ENCODE measurements around the gene MROH2B.

Gene MROH2B

GRCh38 chr5:41012318-41012717 is 58.8 kb downstream of the MROH2B start:
- Histone ChIP-seq H3K4me1 (ENCODE audit: low read length) (no peaks in the 10 kb centered on the region), H3K9ac (ENCODE audit: low read length) (no peak overlapping the region), H3K9me3 (replicated peaks; ENCODE audit: insufficient read depth, low read length) (no peaks in the 10 kb centered on the region), H3K27me3 (replicated peaks; ENCODE audit: insufficient read depth, low read length) (no peaks in the 10 kb centered on the region), H3K4me2 (ENCODE audit: low read depth, low read length) (no peak overlapping the region), H3K9me2 (replicated peaks; ENCODE audit: insufficient read depth, low read length) (no peaks in the 10 kb centered on the region), H3K36me3 (replicated peaks; ENCODE audit: insufficient read depth, low read length) (no peaks in the 10 kb centered on the region), H3K4me3 (ENCODE audit: low read length) (no peak overlapping the region), H4K20me1 (ENCODE audit: insufficient read depth, low read length) (no peaks in the 10 kb centered on the region), H3K79me2 (ENCODE audit: low read length) (no peaks in the 10 kb centered on the region), H3F3A (ENCODE audit: insufficient read depth, low read length) (no peaks in the 10 kb centered on the region), H3K27ac (ENCODE audit: low read length) (no peak overlapping the region), H2AFZ (ENCODE audit: low read length) (no peak overlapping the region)
- no peak for DNase-seq
- TF ChIP-seq EZH2phosphoT487 (IDR thresholded peaks at IDR 0.05; ENCODE audit: low read length) = no peak
- TF ChIP-seq EZH2 (optimal IDR thresholded peaks at IDR 0.05; ENCODE audit: low read depth, low read length) = no peak
- TF ChIP-seq CTCF (IDR thresholded peaks at IDR 0.05; ENCODE audit: low read length) = no peak

GRCh38 chr5:41010572-41010971 is 60.6 kb downstream of the MROH2B start:
- Histone ChIP-seq H4K20me1 (ENCODE audit: insufficient read depth, low read length) (no peaks in the 10 kb centered on the region), H3K9ac (ENCODE audit: low read length) (no peak overlapping the region), H3K27ac (ENCODE audit: low read length) (no peak overlapping the region), H3K4me2 (ENCODE audit: low read depth, low read length) (no peak overlapping the region), H3K4me3 (ENCODE audit: low read length) (no peak overlapping the region), H3K36me3 (replicated peaks; ENCODE audit: insufficient read depth, low read length) (no peaks in the 10 kb centered on the region), H2AFZ (ENCODE audit: low read length) (no peak overlapping the region), H3F3A (ENCODE audit: insufficient read depth, low read length) (no peaks in the 10 kb centered on the region), H3K9me2 (replicated peaks; ENCODE audit: insufficient read depth, low read length) (no peaks in the 10 kb centered on the region), H3K27me3 (replicated peaks; ENCODE audit: insufficient read depth, low read length) (no peaks in the 10 kb centered on the region), H3K4me1 (ENCODE audit: low read length) (no peaks in the 10 kb centered on the region), H3K79me2 (ENCODE audit: low read length) (no peaks in the 10 kb centered on the region), H3K9me3 (replicated peaks; ENCODE audit: insufficient read depth, low read length) (no peaks in the 10 kb centered on the region)
- no peak for DNase-seq
- TF ChIP-seq CTCF (IDR thresholded peaks at IDR 0.05; ENCODE audit: low read length) (no peak), EZH2phosphoT487 (IDR thresholded peaks at IDR 0.05; ENCODE audit: low read length) (no peak), EZH2 (optimal IDR thresholded peaks at IDR 0.05; ENCODE audit: low read depth, low read length) (no peak)

GRCh38 chr5:41009232-41009631 is 61.9 kb downstream of the MROH2B start:
- Histone ChIP-seq H3K4me3 (ENCODE audit: low read length) (no peak overlapping the region), H3F3A (ENCODE audit: insufficient read depth, low read length) (no peaks in the 10 kb centered on the region), H3K9me3 (replicated peaks; ENCODE audit: insufficient read depth, low read length) (no peaks in the 10 kb centered on the region), H4K20me1 (ENCODE audit: insufficient read depth, low read length) (no peaks in the 10 kb centered on the region), H3K27ac (ENCODE audit: low read length) (no peak overlapping the region), H3K4me2 (ENCODE audit: low read depth, low read length) (no peak overlapping the region), H3K9ac (ENCODE audit: low read length) (no peak overlapping the region), H3K36me3 (replicated peaks; ENCODE audit: insufficient read depth, low read length) (no peaks in the 10 kb centered on the region), H3K79me2 (ENCODE audit: low read length) (no peaks in the 10 kb centered on the region), H3K9me2 (replicated peaks; ENCODE audit: insufficient read depth, low read length) (no peaks in the 10 kb centered on the region), H3K4me1 (ENCODE audit: low read length) (no peaks in the 10 kb centered on the region), H3K27me3 (replicated peaks; ENCODE audit: insufficient read depth, low read length) (no peaks in the 10 kb centered on the region), H2AFZ (ENCODE audit: low read length) (no peak overlapping the region)
- TF ChIP-seq CTCF (IDR thresholded peaks at IDR 0.05; ENCODE audit: low read length) (no peak), EZH2 (optimal IDR thresholded peaks at IDR 0.05; ENCODE audit: low read depth, low read length) (no peak), EZH2phosphoT487 (IDR thresholded peaks at IDR 0.05; ENCODE audit: low read length) (no peak)
- no peak for DNase-seq

All from MM.1S (cell line).